D721Med (cell line): ENCODE measurements around the gene ERF.
A peak's percentile ranks its signal among the peaks of the same experiment; 100 is the strongest.

Experiments
- DNase-seq: peaks from one replicate; pipeline ENCODE4 v3.0.0; 2011; ENCODE audit warnings: low spot score; ENCODE audit not compliant: insufficient read length
- FAIRE-seq: peaks from 2 replicates; lab custom pipeline; 2011; peaks lifted over from hg19 to GRCh38; lab: Jason Lieb, UNC
- CTCF ChIP-seq: IDR thresholded peaks from 2 replicates; pipeline ENCODE4 v1.5.1; 2012; ENCODE audit warnings: mild to moderate bottlenecking, control low read depth; ENCODE audit not compliant: insufficient read depth; ENCODE audit errors: missing control alignments

The ERF gene

GRCh38 chr19:42224940-42225717 is 29.8 kb downstream of the ERF start:
- no peak for DNase-seq
- TF ChIP-seq CTCF, result no peak
- no peak for FAIRE-seq

DNA sequence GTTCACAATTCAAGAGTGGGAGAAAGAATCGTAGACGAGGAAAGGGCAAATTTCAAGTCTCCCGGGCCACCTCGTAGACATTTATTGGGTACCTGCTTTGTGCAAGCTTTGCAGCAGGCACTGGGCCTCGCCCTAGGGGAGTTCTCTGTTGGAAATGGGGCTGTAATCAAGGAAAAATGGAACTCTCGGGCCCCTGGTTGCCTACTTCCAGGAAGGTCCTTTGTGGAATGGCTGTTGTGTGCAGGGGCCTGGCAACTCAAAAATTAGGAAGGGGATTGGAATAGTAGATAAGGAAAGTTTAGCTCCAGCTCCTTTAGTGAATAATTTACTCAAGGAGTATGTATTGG is 34.2 kb downstream of the ERF start:
- TF ChIP-seq CTCF, result no peak
- FAIRE-seq (no peak), DNase-seq (no peak)

DNA sequence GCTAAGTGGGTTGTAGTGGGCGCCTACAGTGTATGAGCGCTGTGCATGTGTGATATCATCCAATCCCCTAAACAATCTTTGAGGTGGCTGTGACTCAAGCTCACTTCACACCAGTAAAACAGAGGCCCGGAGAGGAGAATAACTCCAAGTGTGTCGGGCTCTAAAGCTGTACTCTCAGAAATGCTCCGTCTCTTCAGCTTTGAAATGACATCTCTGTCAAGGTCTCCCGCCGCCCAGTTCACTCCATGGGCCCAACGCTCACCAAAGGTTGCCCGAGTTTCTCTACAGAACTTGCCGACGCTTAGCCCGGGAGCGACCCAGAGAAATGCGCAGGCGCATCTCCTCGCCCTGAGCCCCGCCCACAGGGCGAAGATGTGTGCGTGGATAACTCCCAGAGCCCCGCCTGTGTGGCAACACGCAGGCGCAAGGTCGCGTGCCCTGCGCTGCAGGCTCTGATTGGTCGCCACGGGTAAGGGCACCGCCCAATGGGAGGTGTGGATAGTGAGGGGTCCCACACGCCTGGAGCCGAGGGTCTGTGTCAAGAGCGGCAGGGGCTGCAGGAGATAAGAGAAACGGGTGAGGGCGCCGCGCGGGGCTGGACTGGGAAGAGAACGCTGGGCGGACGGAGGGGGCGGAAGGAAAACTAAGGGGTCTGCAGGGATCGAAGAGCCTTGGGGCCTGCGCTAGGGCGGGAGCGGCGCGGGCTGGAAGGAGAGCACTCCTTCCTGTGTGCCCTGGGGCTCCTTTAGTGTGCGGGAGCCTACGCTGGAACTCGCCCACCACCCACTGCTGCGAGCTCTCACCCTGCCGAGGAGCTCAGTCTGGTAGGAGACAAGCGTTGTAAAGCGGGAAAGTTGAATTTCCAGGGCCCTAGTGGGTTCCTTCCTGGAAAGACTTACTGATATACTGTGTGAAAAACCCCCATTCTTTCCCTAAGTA is 34.8 kb downstream of the ERF start, which contains the start of gene ZNF526:
TSS of gene ZNF526 (plus strand) at position 501 of the 939 bp plus-strand sequence. CDS start 4,092 bp downstream, outside the sequence.
- DNase-seq (peak; percentile 100), FAIRE-seq (no peak)
- peak; percentile 26 for TF ChIP-seq CTCF

GRCh38 chr19:42217520-42218437 is 37.1 kb downstream of the ERF start, which contains the start of gene DEDD2:
DEDD2 (minus strand) TSS chr19:42217677; CDS start chr19:42217007, 670 bp downstream.
- DNase-seq (peak; percentile 84), FAIRE-seq (no peak)

GRCh38 chr19:42216653-42217519 is 38.0 kb downstream of the ERF start:
- no peak for TF ChIP-seq CTCF
- DNase-seq (no peak), FAIRE-seq (no peak)

More at GRCh38 chr19:42217520-42218437, 37.1 kb downstream of the ERF start, which contains the start of gene DEDD2:
- no peak for TF ChIP-seq CTCF
